Caco-2 (cell line): ENCODE data around the gene KLRD1. TPM values are rescaled to one million over a fixed set of nuclear protein-coding genes. Genes with fewer than 3 reads are reported as not detected.
"Not testable (repeated sequence)": the region's sequence is repeated elsewhere in the genome, so short reads cannot be mapped to it uniquely, and the experiment has no call there.

Experiments used
- BruUV-seq: library from RNA; stranded (reverse); fragments of 400-500 nt; replicated peaks from 2 replicates; lab custom pipeline; 2021; lab: Mats Ljungman, UMichigan
- CTCF ChIA-PET: fragments of 300-600 bp; sonication (Branson Sonifier 250); formaldehyde crosslinking; loops from one replicate; lab custom pipeline; 2022; ENCODE audit warnings: antibody characterized with exemption; lab: Charles Lee
- POLR2A ChIA-PET: fragments of 300-600 bp; sonication (Branson Sonifier 250); formaldehyde crosslinking; loops from one replicate; lab custom pipeline; 2022; ENCODE audit warnings: antibody characterized with exemption; lab: Charles Lee
- DNase-seq, 2 experiments: peaks; one replicate each; pipeline versions ENCODE4 v3.0.0 to v3.0.0-alpha.2; 2020 to 2022
- H3K27me3 ChIP-seq: replicated peaks from 2 replicates; pipeline ENCODE4 v1.6.0; 2011; ENCODE audit warnings: low read length; ENCODE audit not compliant: control insufficient read depth, insufficient read depth
- H3K36me3 ChIP-seq: 2 replicates; pipeline ENCODE4 v1.5.1; 2011; ENCODE audit warnings: low read length; ENCODE audit not compliant: control insufficient read depth, insufficient read depth
- H3K4me1 ChIP-seq: fragments of 250-450 bp; sonication (Bioruptor Pico); 2 replicates; pipeline ENCODE4 v1.5.1; 2020; ENCODE audit warnings: mild to moderate bottlenecking
- H3K4me3 ChIP-seq: 2 replicates; pipeline ENCODE4 v1.5.1; 2011; ENCODE audit warnings: low read depth, mild to moderate bottlenecking, control low read depth, low read length
- H3K9me3 ChIP-seq: fragments of 250-450 bp; sonication (Bioruptor Pico); 2 replicates; pipeline ENCODE4 v1.5.1; 2020; ENCODE audit warnings: mild to moderate bottlenecking, moderate library complexity
- H3K27ac Mint-ChIP-seq: one replicate; pipeline ENCODE4 v1.8.0; 2022; ENCODE audit warnings: mixed read lengths; ENCODE audit not compliant: unreplicated experiment
- H3K27me3 Mint-ChIP-seq: one replicate; pipeline ENCODE4 v1.8.0; 2022; ENCODE audit warnings: mixed read lengths; ENCODE audit not compliant: insufficient read depth, unreplicated experiment
- H3K36me3 Mint-ChIP-seq: one replicate; pipeline ENCODE4 v1.8.0; 2022; ENCODE audit warnings: mild to moderate bottlenecking, mixed read lengths; ENCODE audit not compliant: insufficient read depth, unreplicated experiment
- H3K4me1 Mint-ChIP-seq: one replicate; pipeline ENCODE4 v1.8.0; 2022; ENCODE audit warnings: low read depth, mixed read lengths; ENCODE audit not compliant: unreplicated experiment
- H3K4me3 Mint-ChIP-seq: one replicate; pipeline ENCODE4 v1.8.0; 2022; ENCODE audit warnings: mild to moderate bottlenecking, moderate library complexity, mixed read lengths; ENCODE audit not compliant: unreplicated experiment
- H3K9me3 Mint-ChIP-seq: one replicate; pipeline ENCODE4 v1.8.0; 2022; ENCODE audit warnings: mixed read lengths; ENCODE audit not compliant: unreplicated experiment
- intact Hi-C: fragments of 100-400 bp; cut with micrococcal nuclease; formaldehyde crosslinking; loops from one replicate; pipeline ENCODE4 v1.10.0; 2022; ENCODE audit not compliant: unreplicated experiment
- total RNA-seq: library from RNA; stranded (reverse); gene quantifications from 2 replicates; pipeline ENCODE4 v1.2.3, GENCODE V29; 2022
- TF ChIP-seq, protein P1 (sequence below), 2 experiments: fragments of 200-600 bp in 1 of 2; IDR thresholded peaks; 1 replicate in 1 of 2; 2 replicates in 1 of 2; pipeline versions ENCODE4 v1.5.1 to v1.8.0; 2011 to 2022; ENCODE audit warnings: antibody characterized with exemption in 1 of 2, control low read depth in 1 of 2, inconsistent platforms in 1 of 2, low read depth in 1 of 2, low read length in 1 of 2, mild to moderate bottlenecking in 1 of 2, moderate library complexity in 1 of 2; ENCODE audit not compliant: insufficient read depth in 1 of 2, severe bottlenecking in 1 of 2, unreplicated experiment in 1 of 2

KLRD1 gene
- total RNA-seq, 1 experiment from 2014 or later = 0.05 TPM

DNA sequence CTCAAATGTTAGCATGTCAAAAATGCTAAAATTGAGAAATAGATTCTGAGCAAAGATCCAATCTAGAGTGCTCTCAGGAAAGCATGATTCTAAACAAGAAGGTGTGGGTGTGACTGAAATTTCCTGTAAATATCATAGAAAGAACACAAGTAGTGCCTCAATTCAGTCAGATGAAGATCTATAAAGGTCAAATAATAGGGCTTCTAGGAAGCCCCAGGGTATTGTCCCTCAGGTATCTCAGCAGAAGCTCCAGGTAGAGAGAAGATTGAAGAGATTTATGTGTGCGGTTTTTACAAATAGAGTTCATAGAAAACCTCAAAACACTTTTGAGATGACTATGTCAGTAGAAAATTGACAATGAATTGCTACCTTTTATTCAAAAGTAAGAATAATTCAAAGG is 13.0 kb downstream of the KLRD1 start:
- no peaks in the 10 kb centered on the region for H3K4me1 Mint-ChIP-seq
- no peak for DNase-seq
- no TSS peak for BruUV-seq
- no peak overlapping the region for H3K4me3 ChIP-seq
- ChIA-PET POLR2A (no interaction called here), CTCF (no interaction called here)
- H3K27ac Mint-ChIP-seq = no peak overlapping the region
- no peaks in the 10 kb centered on the region for H3K9me3 Mint-ChIP-seq
- H3K36me3 ChIP-seq = no peaks in the 10 kb centered on the region
- no peaks in the 10 kb centered on the region for H3K4me1 ChIP-seq
- no peaks in the 10 kb centered on the region for H3K36me3 Mint-ChIP-seq
- H3K9me3 ChIP-seq = peaks cover 3% of the 10 kb centered on the region; the same call in 1 of the 2 replicates
- no peaks in the 10 kb centered on the region for H3K27me3 ChIP-seq
- intact Hi-C loops = no loop called here
- no peak overlapping the region for H3K4me3 Mint-ChIP-seq
- H3K27me3 Mint-ChIP-seq = no peaks in the 10 kb centered on the region
- TF ChIP-seq, protein P1, sequence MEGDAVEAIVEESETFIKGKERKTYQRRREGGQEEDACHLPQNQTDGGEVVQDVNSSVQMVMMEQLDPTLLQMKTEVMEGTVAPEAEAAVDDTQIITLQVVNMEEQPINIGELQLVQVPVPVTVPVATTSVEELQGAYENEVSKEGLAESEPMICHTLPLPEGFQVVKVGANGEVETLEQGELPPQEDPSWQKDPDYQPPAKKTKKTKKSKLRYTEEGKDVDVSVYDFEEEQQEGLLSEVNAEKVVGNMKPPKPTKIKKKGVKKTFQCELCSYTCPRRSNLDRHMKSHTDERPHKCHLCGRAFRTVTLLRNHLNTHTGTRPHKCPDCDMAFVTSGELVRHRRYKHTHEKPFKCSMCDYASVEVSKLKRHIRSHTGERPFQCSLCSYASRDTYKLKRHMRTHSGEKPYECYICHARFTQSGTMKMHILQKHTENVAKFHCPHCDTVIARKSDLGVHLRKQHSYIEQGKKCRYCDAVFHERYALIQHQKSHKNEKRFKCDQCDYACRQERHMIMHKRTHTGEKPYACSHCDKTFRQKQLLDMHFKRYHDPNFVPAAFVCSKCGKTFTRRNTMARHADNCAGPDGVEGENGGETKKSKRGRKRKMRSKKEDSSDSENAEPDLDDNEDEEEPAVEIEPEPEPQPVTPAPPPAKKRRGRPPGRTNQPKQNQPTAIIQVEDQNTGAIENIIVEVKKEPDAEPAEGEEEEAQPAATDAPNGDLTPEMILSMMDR (IDR thresholded peaks at IDR 0.05; ENCODE audit: insufficient read depth in 1 of 2, low read depth in 1 of 2, low read length in 1 of 2, severe bottlenecking in 1 of 2, unreplicated experiment in 1 of 2) = no peak

DNA sequence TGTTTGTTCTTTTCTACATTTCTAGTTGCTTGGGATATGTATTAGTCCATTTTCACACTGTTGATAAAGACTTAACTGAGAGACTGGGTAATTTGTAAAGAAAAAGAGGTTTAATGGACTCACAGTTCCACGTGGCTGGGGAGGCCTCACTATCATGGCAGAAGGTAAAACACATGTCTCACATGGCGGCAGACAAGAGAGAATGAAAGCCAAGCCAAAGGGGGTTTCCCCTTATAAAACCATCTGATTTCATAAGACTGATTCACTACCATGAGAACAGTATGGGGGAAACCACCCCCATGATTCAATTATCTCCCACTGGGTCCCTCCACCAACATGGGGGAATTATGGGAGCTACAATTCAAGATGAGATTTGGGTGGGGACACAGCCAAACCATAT is 21.0 kb downstream of the KLRD1 start:
- H3K4me1 Mint-ChIP-seq, H3K36me3 ChIP-seq, CTCF ChIA-PET: not testable (repeated sequence)

DNA sequence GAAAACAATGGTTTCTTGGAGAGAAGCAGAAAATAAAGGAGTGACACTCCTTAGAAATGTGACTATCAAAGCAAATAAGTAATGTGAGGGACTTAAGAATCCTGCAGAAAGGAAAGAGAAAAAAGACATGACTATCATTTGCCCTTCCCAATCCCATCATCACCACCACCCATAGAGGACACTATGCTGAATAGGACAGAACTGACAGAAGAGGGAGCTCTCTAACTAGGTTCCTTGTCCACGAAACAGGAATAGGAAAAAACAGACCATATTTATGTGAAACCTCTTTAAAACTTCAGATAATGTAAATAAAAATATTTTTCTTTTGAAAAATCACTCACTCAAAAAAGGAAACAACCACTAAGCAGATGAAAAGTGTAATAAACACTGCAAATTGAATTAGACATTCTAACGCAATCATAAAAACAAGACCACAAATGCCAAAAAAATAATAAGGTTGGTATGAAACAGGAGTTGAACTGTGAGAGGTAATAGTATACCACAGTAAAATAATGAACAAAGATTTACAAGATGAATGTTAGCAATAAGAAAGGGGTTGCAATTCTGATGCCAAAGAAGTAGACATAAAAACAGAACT is 24.1 kb downstream of the KLRD1 start:
- CTCF ChIA-PET = interaction anchor here (0.6 to 1.5 kb wide), 2 partner anchors 48 to 230 kb away, joined by 8 to 12 read pairs; no protein-coding TSS in a partner anchor

More for the DNA sequence above, 21.0 kb downstream of the KLRD1 start:
- intact Hi-C loops, H3K27me3 Mint-ChIP-seq, H3K4me1 ChIP-seq, H3K4me3 Mint-ChIP-seq, H3K9me3 ChIP-seq, POLR2A ChIA-PET, H3K9me3 Mint-ChIP-seq, BruUV-seq, DNase-seq, H3K36me3 Mint-ChIP-seq, H3K4me3 ChIP-seq, H3K27ac Mint-ChIP-seq, H3K27me3 ChIP-seq: not testable (repeated sequence)

DNA sequence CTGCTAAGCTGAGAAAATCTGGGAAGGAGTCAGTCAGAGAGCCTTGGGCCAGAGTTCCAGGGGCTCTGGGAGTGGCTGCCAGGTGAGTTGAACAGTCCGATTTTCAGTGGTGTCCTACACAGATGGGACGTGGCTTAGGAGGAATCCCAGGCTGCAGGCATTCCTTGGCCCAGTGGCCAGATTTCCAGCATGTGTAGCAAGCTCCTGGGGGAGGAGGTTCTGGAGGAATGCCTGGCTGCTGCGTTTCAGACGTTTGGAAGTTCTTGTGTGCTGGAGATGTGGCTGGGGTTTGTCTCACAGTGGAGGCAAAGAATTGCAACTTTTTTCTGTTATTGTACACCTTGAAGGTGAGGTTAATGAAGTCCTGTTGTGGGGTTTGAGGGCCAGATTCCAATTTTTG is 28.5 kb downstream of the KLRD1 start:
- H3K36me3 ChIP-seq, intact Hi-C loops, POLR2A ChIA-PET, H3K4me3 ChIP-seq, H3K4me3 Mint-ChIP-seq, H3K9me3 ChIP-seq, H3K9me3 Mint-ChIP-seq, H3K36me3 Mint-ChIP-seq, H3K27me3 Mint-ChIP-seq, CTCF ChIA-PET, H3K4me1 ChIP-seq, DNase-seq, BruUV-seq, H3K27me3 ChIP-seq: not testable (repeated sequence)
- Mint-ChIP-seq H3K27ac (peak overlapping the region; percentile 21), H3K4me1 (peaks cover 29% of the 10 kb centered on the region)

More for the DNA sequence above, 24.1 kb downstream of the KLRD1 start:
- Mint-ChIP-seq H3K9me3 (no peaks in the 10 kb centered on the region), H3K4me3 (no peak overlapping the region), H3K27ac (no peak overlapping the region), H3K36me3 (no peaks in the 10 kb centered on the region), H3K27me3 (no peaks in the 10 kb centered on the region), H3K4me1 (peaks cover 24% of the 10 kb centered on the region)
- Histone ChIP-seq H3K9me3 (no peaks in the 10 kb centered on the region), H3K27me3 (no peaks in the 10 kb centered on the region), H3K4me3 (no peak overlapping the region), H3K4me1 (no peaks in the 10 kb centered on the region), H3K36me3 (no peaks in the 10 kb centered on the region)
- intact Hi-C loops = loop anchor here (1.0 to 2.0 kb wide), 6 partner anchors 33 to 343 kb away; partner anchors contain the start of gene STYK1
- BruUV-seq = no TSS peak
- POLR2A ChIA-PET = no interaction called here
- TF ChIP-seq, protein P1 (IDR thresholded peaks at IDR 0.05; ENCODE audit: insufficient read depth in 1 of 2, low read depth in 1 of 2, low read length in 1 of 2, severe bottlenecking in 1 of 2, unreplicated experiment in 1 of 2) = peak; percentile 92 to 96
- DNase-seq = peak in 1 of 2 experiments; percentile 65

DNA sequence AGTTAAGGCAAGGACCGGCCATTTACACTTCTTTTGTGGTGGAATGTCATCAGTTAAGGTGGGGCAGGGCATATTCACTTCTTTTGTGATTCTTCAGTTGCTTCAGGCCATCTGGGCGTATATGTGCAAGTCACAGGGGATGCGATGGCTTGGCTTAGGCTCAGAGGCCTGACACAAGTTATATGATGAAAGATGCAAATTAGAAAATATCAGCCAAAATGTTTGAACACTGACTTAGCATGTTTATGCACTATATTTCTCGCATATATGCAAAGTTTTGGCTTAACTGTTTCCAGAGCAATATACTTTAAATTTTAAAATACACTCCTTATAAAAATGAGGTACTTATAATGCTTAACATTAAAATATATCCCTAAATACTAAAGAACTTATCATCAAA is 30.8 kb downstream of the KLRD1 start:
- H3K36me3 ChIP-seq, H3K27me3 ChIP-seq, H3K4me3 Mint-ChIP-seq, intact Hi-C loops, H3K9me3 Mint-ChIP-seq, BruUV-seq, H3K4me1 ChIP-seq, H3K36me3 Mint-ChIP-seq, H3K4me3 ChIP-seq, POLR2A ChIA-PET, H3K27ac Mint-ChIP-seq, CTCF ChIA-PET, DNase-seq, H3K27me3 Mint-ChIP-seq: not testable (repeated sequence)
- H3K4me1 Mint-ChIP-seq = peaks cover 25% of the 10 kb centered on the region
- peaks cover 12% of the 10 kb centered on the region; the same call in 1 of the 2 replicates for H3K9me3 ChIP-seq
